CD4-positive, alpha-beta T cell treated with Interleukin-12 subunit alpha and Interleukin-12 subunit beta, for 1 hour (primary cell): ENCODE data around the gene C16orf82.

ENCODE experiments used
- DNase-seq: peaks from one replicate; pipeline ENCODE4 v3.0.0-alpha.2; 2020

C16orf82 gene

GRCh38 chr16:27096375-27096774, 29.6 kb downstream of the C16orf82 start:
- no peak for DNase-seq

- no peak for DNase-seq
Measured at GRCh38 chr16:27097800-27098230, 31.1 kb downstream of the C16orf82 start.

GRCh38 chr16:27098366-27099049, 31.8 kb downstream of the C16orf82 start:
- no peak for DNase-seq

DNA sequence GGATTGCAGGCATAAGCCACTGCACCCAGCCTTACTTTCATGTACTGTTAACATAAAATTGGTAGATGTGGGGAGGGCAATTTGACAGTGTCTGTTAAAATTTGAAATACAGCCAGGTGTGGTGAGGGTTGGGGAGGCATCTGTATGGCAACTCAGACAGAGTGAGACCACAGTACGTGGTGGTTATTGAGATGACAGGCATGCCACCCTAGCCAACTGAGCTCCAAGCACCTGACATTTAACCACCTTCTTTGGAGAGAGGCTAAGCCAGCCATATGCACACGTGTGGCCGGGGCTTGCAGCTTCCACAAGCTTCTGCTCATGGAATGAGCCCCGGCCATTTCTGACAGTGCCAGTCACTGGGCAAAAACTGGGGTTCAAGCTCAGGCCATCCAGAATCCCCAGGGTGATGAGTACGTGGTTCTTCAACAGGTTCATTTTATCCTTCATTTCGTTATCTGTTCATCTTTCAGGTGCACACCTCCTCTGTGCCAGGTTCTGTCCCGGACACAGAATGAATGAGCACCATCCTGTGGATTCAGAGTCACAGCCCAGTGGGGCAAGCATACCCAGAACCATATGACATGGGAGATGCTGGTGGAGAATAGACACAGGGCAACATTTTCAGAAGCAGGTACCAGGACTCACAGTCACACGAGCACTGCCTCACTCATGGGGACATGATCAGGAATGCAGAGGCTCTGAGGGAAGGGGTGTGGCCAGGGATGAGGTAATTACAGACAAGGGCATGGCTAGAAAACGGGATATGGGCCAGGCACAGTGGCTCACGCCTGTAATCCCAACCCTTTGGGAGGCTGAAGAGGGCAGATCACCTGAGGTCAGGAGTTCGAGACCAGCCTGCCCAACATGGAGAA, 36.2 kb downstream of the C16orf82 start:
- no peak for DNase-seq

GRCh38 chr16:27103954-27104353, 37.2 kb downstream of the C16orf82 start:
- no peak for DNase-seq

GRCh38 chr16:27106305-27106704, 39.6 kb downstream of the C16orf82 start:
- DNase-seq = no peak

GRCh38 chr16:27107185-27107592, 40.5 kb downstream of the C16orf82 start:
- DNase-seq = no peak

DNA sequence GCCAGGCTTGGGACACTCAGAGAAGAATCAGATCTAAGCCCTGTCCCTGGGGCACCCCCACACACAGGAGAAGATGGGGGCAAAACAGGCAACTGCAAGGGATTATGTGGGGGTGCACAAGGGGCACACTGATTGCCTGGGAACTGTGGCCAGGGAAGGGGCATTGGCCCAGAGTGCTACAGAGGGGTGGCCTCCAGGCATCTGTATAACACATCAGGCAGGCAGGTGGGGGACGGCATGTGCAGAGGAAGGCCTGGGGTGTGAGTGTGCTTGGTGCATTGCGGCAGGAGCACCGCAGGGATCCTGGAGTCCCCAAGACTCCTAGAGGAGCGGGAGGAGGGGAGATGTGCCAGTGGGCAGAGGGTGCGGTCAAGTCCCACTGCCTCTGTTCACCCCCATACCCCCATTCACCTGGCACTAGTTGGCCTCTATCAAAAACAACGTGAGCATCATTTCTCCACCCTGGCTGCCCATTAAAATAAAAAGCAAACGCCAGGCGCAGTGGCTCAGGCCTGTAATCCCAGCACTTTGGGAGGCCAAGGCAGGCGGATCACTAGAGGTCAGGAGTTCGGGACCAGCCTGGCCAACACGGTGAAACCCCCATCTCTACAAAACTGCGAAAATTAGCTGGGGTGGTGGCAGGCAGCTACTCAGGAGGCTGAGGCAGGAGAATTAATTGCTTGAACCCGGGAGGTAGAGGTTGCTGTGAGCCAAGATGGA, 41.5 kb downstream of the C16orf82 start:
- DNase-seq = no peak

- no peak for DNase-seq
Measured at GRCh38 chr16:27108826-27109665, 42.3 kb downstream of the C16orf82 start.

DNA sequence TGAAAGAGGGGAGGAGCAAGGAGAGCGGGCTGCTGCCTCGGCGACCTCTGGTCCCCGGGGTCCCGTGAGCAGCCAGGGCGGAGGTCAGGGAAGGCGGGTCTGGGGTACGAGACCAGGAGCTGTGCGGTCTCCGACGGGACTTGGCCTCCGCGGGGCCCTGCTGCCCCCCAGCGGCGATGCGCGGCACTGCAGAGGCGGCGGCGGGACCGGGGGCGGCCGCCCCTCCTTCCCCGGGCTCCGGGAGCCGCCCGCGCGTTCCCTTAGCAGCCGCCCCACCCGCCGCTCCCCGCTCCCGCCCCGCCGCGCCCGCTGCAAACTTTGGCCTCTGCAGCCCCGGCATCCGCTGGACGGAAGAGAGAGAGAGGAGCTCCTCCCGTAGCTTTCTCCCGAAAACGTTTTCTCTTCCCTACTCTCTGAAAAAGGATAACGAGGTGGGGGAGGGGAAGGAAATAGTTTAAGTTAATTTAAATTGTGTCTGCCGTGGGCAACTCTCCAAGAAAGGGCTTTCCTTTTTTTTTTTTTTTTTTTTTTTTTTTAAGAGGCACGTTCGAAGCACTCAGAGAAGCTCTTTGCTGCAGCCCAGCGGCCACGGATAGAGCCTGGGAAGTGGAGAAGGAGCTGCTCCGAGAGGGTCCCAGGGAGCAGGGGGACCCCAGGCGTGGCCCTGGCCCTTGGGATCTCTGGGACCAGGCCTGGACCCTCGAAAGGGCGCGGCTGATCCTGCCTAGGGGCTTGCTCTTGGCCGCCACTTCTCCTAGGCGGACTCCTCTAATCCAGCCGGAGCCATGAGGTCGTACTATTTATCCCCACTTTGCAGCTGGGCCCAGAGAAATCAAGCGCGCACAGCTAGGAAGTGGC, 43.2 kb downstream of the C16orf82 start:
- peak; percentile 78 for DNase-seq

DNA sequence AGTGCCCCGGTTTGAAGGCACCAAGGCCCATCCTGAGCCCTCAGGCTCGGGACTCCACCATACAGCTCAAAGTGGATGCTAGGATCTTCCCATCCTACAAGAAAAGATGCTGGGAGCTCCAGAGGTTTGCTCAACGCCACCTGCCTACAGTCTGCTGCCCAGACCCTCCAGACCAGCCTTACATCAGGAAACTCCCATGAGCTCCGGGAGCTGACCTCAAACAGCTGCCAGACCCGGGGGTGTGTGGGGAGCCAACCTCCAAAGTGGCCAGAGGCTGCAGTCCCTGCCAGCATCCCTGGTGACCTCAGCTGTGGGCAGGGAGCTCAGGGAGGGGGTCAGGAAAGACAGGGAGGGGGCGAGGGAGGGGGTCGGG, 43.8 kb downstream of the C16orf82 start:
- no peak for DNase-seq

DNA sequence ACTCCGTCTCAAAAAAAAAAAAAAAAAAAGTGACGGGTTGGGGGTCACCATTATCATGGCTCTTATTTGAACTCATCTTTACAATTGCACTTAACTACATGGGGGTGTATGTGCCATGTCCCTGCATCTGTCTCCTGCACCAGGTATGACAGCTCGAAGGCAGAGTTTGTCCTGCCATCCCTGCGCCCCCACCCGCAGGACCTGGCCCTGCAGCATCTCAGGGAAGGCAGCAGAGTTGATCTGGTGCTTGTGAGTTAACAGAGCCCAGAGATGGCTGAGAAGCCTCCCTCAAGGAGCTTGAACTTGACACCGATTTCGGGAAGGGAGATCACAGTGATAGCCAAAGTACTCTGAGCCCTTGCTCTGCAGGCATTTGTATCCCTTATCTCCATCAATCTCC, 44.8 kb downstream of the C16orf82 start:
- DNase-seq = no peak

DNA sequence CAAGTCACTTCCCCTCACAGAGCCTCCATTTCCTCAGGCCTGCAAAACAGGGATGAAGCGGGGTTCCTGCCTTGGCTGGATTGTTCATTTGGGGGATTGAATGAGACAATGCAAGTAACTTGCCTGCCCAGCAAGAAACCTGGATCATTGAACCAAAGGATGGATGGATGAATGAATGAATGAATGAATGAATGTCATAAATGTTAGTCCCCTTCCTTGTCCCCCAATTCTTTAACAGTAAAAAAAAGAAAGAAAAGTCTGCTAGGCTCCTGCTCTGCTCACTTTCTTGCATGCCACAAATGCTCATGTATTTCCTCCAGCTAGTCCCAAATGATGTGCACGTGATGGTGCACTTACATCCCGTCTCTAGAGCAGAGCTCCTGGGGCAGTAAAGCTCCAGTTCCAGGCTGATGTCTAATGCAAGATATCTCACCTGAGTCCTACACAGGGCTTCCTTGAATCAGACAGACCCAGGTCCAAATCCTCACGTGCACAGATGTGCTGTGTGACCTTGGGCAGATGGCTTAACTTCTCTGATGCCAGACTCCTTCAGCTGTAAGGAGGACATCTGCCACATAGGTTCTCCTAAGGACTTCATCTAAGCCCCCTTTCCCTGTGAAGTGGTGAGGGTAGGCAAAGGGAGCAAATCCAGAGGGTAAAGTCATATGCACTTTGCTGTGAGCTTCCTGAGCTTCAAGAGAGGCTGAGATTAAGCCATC, 45.5 kb downstream of the C16orf82 start:
- DNase-seq = no peak

GRCh38 chr16:27113341-27113841, 46.7 kb downstream of the C16orf82 start:
- no peak for DNase-seq

DNA sequence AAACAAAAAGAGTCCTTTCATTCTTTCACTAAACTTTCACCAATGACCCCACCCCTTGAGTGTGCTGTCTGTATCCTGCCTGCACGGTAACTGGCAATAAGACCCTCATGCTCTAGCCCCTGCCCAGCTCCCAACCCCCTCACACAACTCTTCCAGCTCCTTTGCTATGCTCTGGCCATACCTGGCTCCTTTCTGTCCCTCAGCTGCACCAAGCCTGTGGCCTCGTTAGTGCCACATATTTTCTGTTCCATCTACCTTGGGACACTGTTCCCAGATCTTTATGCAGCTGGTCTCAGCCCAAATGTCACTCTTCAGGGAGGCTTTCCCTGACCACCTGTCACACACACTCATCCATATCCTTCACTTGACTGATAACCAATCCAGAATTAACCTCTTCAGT, 47.3 kb downstream of the C16orf82 start:
- no peak for DNase-seq

- no peak for DNase-seq
Measured at GRCh38 chr16:27118526-27118925, 51.8 kb downstream of the C16orf82 start.
